Measurements from ENCODE around the gene MAGED2.
"Not testable (repeated sequence)": the region's sequence is repeated elsewhere in the genome, so short reads cannot be mapped to it uniquely, and the experiment has no call there.

MAGED2 gene

DNA sequence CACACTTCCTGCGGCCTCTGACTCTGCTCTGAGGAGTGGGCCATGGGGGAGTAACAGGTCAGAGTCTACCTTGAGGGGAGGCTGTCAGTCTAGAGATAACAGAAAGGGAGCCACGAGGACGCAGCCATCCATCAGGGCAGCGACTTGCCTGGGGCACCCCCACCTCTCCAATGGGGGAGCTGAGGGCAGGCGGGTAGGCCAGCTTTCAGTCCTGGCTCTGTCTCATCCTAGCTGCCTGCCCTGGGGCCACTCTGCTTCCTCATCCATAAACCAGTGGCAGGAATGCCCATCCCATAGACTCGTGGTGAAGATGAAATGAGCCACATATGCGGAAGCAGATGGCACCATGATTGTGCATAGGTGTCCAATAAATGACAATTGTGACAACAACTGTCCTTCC lies 13.2 kb downstream of the MAGED2 start:
- no peak for DNase-seq

DNA sequence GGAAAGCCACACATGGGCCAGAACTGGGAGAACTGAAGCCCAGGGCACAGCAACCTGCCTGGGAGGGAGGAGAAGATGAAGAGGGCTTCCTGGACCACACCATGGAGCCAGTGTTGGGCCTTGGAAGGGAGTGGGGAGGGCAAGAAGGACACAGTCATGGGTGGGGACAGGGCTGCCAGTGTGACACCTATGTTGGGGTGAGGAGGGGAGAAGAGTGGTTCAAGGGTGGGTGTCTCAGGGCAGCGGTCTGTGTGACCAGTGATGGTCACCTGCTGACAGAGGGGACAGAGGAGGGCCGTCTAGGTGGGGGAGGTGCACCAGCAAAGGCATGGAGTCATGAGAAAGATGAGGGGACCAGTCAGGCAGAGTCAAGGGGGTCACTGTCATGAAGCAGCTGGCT lies 13.8 kb downstream of the MAGED2 start:
- DNase-seq = no peak

DNA sequence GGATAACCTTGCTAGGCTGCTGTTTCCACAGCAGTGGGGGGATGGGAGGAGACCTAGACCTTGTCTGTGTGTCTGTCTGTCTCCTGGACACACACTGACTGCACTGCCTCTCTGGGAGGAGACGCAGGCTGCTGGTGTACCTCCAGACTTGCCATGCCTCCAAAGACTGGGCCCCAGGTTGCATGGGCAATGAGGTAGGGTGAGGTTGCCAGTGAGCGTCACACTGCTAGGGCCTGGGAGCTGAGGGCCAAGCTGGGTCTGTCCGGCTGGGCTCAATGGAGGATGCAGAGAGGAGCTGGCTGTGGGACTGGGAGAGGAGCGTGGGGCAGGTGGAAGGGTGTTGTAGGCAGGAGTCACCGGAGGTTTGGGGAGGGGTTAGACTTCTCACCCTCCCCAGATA lies 16.6 kb downstream of the MAGED2 start:
- DNase-seq = no peak

GRCh38 chrX:54824722-54825121 lies 17.2 kb downstream of the MAGED2 start:
- DNase-seq = no peak

- DNase-seq = no peak
Measured at GRCh38 chrX:54825716-54826438, 18.3 kb downstream of the MAGED2 start.

DNA sequence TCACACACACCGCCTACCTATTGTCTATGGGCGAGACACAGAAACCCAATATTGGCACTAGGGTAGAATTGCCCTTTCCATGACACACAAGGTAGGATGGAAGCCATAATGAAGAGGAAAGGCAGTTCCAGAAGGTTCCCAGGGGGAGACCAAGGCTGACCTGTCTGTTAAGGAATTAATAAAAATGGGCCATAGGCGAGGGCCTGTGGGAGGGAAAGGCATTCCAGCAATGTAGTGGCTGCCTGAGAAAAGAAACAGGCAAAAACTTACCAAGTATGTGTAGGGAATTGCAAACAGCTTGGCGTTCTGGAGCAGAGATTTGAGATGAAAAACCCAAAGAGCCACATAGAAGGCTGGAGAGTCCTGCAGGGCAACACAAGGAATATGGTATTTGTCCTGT lies 19.1 kb downstream of the MAGED2 start:
- no peak for DNase-seq

- no peak for DNase-seq
Measured at GRCh38 chrX:54838583-54838982, 31.0 kb downstream of the MAGED2 start.

GRCh38 chrX:54841184-54841874 lies 33.8 kb downstream of the MAGED2 start:
- DNase-seq = not testable (repeated sequence)

GRCh38 chrX:54842607-54843006 lies 35.1 kb downstream of the MAGED2 start:
- no peak for DNase-seq

GRCh38 chrX:54843050-54843449 lies 35.5 kb downstream of the MAGED2 start:
- DNase-seq = no peak

- DNase-seq = not testable (repeated sequence)
Measured at GRCh38 chrX:54847700-54848099, 40.2 kb downstream of the MAGED2 start.

- DNase-seq = no peak
Measured at GRCh38 chrX:54865208-54865607, 57.7 kb downstream of the MAGED2 start.
